ENCODE measurements around the gene ZBTB7C.

Gene ZBTB7C

DNA sequence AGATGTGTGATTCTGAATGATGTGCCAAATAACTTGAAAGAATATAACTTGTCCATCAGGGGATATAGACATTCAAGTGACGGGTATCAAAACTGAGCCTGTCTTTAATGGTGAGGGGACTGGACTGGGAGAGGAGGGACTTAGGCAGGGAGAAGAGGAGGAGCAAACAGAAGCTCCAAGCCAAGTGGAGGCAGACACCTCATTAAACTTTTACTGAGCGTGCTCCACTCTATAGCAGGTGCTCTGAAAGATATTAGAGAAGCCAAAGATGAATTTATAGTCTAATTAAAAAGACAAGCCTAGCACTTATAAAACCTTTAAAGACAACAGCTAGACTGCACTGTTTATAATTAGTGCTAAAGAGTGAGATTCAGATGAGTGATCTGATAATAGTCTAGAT is 431.0 kb downstream of the ZBTB7C start:
- DNase-seq = no peak

All from activated CD4-positive, alpha-beta T cell treated with anti-CD3 and anti-CD28 coated beads for 48 hours (primary cell).